IMR-90 (cell line): ENCODE results near the gene ROBO2. TPM values are rescaled to one million over a fixed set of nuclear protein-coding genes. Genes with fewer than 3 reads are reported as not detected.

Experiments used
- ATAC-seq: fragments of 200-7000 bp; cut with Tn5 transposase; 2 replicates; pipeline ENCODE4 v1.9.1; 2020; ENCODE audit warnings: low read depth, mild to moderate bottlenecking, moderate library complexity
- BruUV-seq: library from RNA; stranded (reverse); fragments of 400-500 nt; replicated peaks from 2 replicates; lab custom pipeline; 2021; lab: Mats Ljungman, UMichigan
- CTCF ChIA-PET: fragments of 300-600 bp; formaldehyde crosslinking; extraction: SDS; loops from one replicate; lab custom pipeline; 2021; ENCODE audit warnings: antibody characterized with exemption; lab: Yijun Ruan, JAX
- POLR2A ChIA-PET: fragments of 300-600 bp; sonication (Branson Sonifier 250); formaldehyde crosslinking; loops from one replicate; lab custom pipeline; 2022; ENCODE audit warnings: antibody characterized with exemption; ENCODE audit not compliant: unreplicated experiment; lab: Charles Lee
- DNase-seq: peaks from one replicate; pipeline ENCODE4 v3.0.0; 2013
- H2AFZ ChIP-seq: replicated peaks from 2 replicates; pipeline ENCODE3; 2013; ENCODE audit warnings: low read length, mild to moderate bottlenecking; ENCODE audit not compliant: poor library complexity
- H2AK5ac ChIP-seq: 2 replicates; pipeline ENCODE4 v1.6.1; 2013; ENCODE audit warnings: low read depth, low read length, inconsistent platforms
- H2AK9ac ChIP-seq: replicated peaks from 2 replicates; pipeline ENCODE3; 2013; ENCODE audit warnings: mild to moderate bottlenecking, low read depth, low read length, moderate library complexity; ENCODE audit not compliant: poor library complexity
- H2BK120ac ChIP-seq: 2 replicates; pipeline ENCODE4 v1.6.1; 2013; ENCODE audit warnings: low read depth, low read length, inconsistent platforms
- H2BK15ac ChIP-seq: 3 replicates; pipeline ENCODE4 v1.6.1; 2013; ENCODE audit warnings: low read depth, low read length, inconsistent platforms
- H2BK20ac ChIP-seq: 2 replicates; pipeline ENCODE4 v1.6.1; 2013; ENCODE audit warnings: low read depth, mild to moderate bottlenecking, inconsistent platforms, low read length, moderate library complexity
- H2BK5ac ChIP-seq: 2 replicates; pipeline ENCODE4 v1.6.1; 2013; ENCODE audit warnings: mild to moderate bottlenecking, low read depth, low read length, inconsistent platforms; ENCODE audit not compliant: poor library complexity, severe bottlenecking
- H3K14ac ChIP-seq: replicated peaks from 2 replicates; pipeline ENCODE4 v1.6.1; 2013; ENCODE audit warnings: low read depth, low read length, inconsistent platforms
- H3K18ac ChIP-seq: 2 replicates; pipeline ENCODE4 v1.6.1; 2013; ENCODE audit warnings: low read depth, low read length, control low read depth
- H3K23ac ChIP-seq: 2 replicates; pipeline ENCODE4 v1.6.1; 2013; ENCODE audit warnings: low read depth, low read length, inconsistent platforms
- H3K27ac ChIP-seq: 2 replicates; pipeline ENCODE4 v1.5.1; 2013; ENCODE audit warnings: mild to moderate bottlenecking, control low read depth, low read length; ENCODE audit not compliant: insufficient read depth
- H3K27me3 ChIP-seq: 2 replicates; pipeline ENCODE4 v1.6.1; 2013; ENCODE audit warnings: low read length; ENCODE audit not compliant: control insufficient read depth, insufficient read depth
- H3K36me3 ChIP-seq: 2 replicates; pipeline ENCODE4 v1.6.1; 2013; ENCODE audit warnings: low read length, mixed read lengths; ENCODE audit not compliant: control insufficient read depth, insufficient read depth
- H3K4ac ChIP-seq: 2 replicates; pipeline ENCODE4 v1.6.1; 2013; ENCODE audit warnings: low read depth, low read length, inconsistent platforms
- H3K4me1 ChIP-seq: 2 replicates; pipeline ENCODE4 v1.6.1; 2013; ENCODE audit warnings: low read length, mixed read lengths; ENCODE audit not compliant: control insufficient read depth, insufficient read depth
- H3K4me2 ChIP-seq: 2 replicates; pipeline ENCODE4 v1.6.1; 2013; ENCODE audit warnings: low read depth, mild to moderate bottlenecking, control low read depth, low read length, moderate library complexity
- H3K4me3 ChIP-seq: 2 replicates; pipeline ENCODE4 v1.5.1; 2013; ENCODE audit warnings: low read depth, mild to moderate bottlenecking, control low read depth, low read length, moderate library complexity; ENCODE audit not compliant: insufficient read depth
- H3K56ac ChIP-seq: 2 replicates; pipeline ENCODE4 v1.6.1; 2013; ENCODE audit warnings: low read length, inconsistent platforms; ENCODE audit not compliant: insufficient read depth; ENCODE audit errors: extremely low read depth
- H3K79me1 ChIP-seq, 2 experiments: 2 replicates each; pipeline ENCODE4 v1.6.1; 2013; ENCODE audit warnings: low read length in 2 of 2, inconsistent platforms in 1 of 2, low read depth in 1 of 2
- H3K9ac ChIP-seq: 2 replicates; pipeline ENCODE4 v1.6.1; 2013; ENCODE audit warnings: low read depth, low read length, control low read depth
- H3K9me1 ChIP-seq: 2 replicates; pipeline ENCODE4 v1.6.1; 2013; ENCODE audit warnings: low read length, inconsistent platforms; ENCODE audit not compliant: insufficient read depth
- H3K9me3 ChIP-seq: 2 replicates; pipeline ENCODE4 v1.6.1; 2013; ENCODE audit warnings: low read length; ENCODE audit not compliant: control insufficient read depth, insufficient read depth
- H4K20me1 ChIP-seq: 2 replicates; pipeline ENCODE4 v1.6.1; 2013; ENCODE audit warnings: low read length, inconsistent platforms; ENCODE audit not compliant: insufficient read depth
- H4K5ac ChIP-seq: 2 replicates; pipeline ENCODE4 v1.6.1; 2013; ENCODE audit warnings: mild to moderate bottlenecking, low read depth, low read length, control low read depth
- H4K8ac ChIP-seq, 2 experiments: 2 replicates each; pipeline ENCODE4 v1.6.1; 2013; ENCODE audit warnings: low read depth in 2 of 2, low read length in 2 of 2, control low read depth in 1 of 2, inconsistent platforms in 1 of 2
- H4K91ac ChIP-seq: 2 replicates; pipeline ENCODE4 v1.6.1; 2013; ENCODE audit warnings: low read depth, low read length, inconsistent platforms; ENCODE audit not compliant: insufficient read depth
- USF2 ChIP-seq: fragments of 150-350 bp; IDR thresholded peaks from 2 replicates; pipeline ENCODE4 v1.6.1; 2017; ENCODE audit warnings: mild to moderate bottlenecking, antibody characterized with exemption, low read length, low read depth
- WGBS, 2 experiments: methylation state at CpG; one replicate each; pipeline versions ENCODE4 v1.1.5 to v1.1.7; 2013; ENCODE audit warnings: missing lambda C conversion rate in 2 of 2; ENCODE audit not compliant: insufficient read length in 1 of 2; ENCODE audit errors: extremely low coverage in 2 of 2; 5-methylcytosine and 5-hydroxymethylcytosine counted together
- dilution Hi-C: fragments of 300-500 bp; cut with HindIII; formaldehyde crosslinking; loops from one replicate; pipeline ENCODE4 v1.14.3; 2018; ENCODE audit warnings: low sequenced_read_pairs; ENCODE audit not compliant: unreplicated experiment
- in situ Hi-C: fragments of 300-500 bp; cut with MboI; formaldehyde crosslinking; loops from 3 replicates; pipeline ENCODE4 v1.14.3; 2019; ENCODE audit warnings: low sequenced_read_pairs, inconsistent platforms, mixed read lengths
- intact Hi-C: fragments of 100-400 bp; cut with micrococcal nuclease; formaldehyde crosslinking; loops from 2 replicates; pipeline ENCODE4 v1.10.0; 2022
- polyA plus RNA-seq, 3 experiments: library from polyadenylated mRNA; depleted of rRNA; stranded (reverse); fragments of >200 nt; gene quantifications; 2 replicates each; pipeline ENCODE4 v1.2.3, GENCODE V29; 2012; ENCODE audit warnings: low replicate concordance in 1 of 3
- total RNA-seq: library from RNA; depleted of rRNA; stranded (reverse); fragments of >200 nt; gene quantifications from 2 replicates; pipeline ENCODE4 v1.2.3, GENCODE V29; 2012

ROBO2 gene
- total and polyA plus RNA-seq, 2 of the 4 experiments (the other 2 are of a cell fraction), result 9.3 to 14.5 TPM

- Histone ChIP-seq H3K27ac (no peak overlapping the region), H3K4me3 (no peak overlapping the region), H3K9ac (no peak overlapping the region), H2BK15ac (no peak overlapping the region), H3K4me2 (no peak overlapping the region), H3K36me3 (no peaks in the 10 kb centered on the region), H3K79me1 (no peaks in the 10 kb centered on the region), H2BK20ac (no peak overlapping the region), H2AFZ (no peak overlapping the region), H4K20me1 (no peaks in the 10 kb centered on the region), H3K18ac (no peak overlapping the region), H3K14ac (no peak overlapping the region), H3K4ac (no peak overlapping the region), H3K9me3 (no peaks in the 10 kb centered on the region), H4K91ac (no peak overlapping the region), H2BK120ac (no peak overlapping the region), H2AK5ac (no peak overlapping the region), H4K5ac (no peak overlapping the region), H2BK5ac (no peak overlapping the region), H2AK9ac (no peak overlapping the region), H3K4me1 (no peaks in the 10 kb centered on the region), H3K27me3 (no peaks in the 10 kb centered on the region), H4K8ac (no peak overlapping the region), H3K23ac (no peak overlapping the region), H3K9me1 (no peaks in the 10 kb centered on the region), H3K56ac (no peak overlapping the region)
- DNase-seq (no peak), ATAC-seq (no peak)
- intact Hi-C loops (no loop called here), in situ Hi-C loops (no loop called here), dilution Hi-C loops (no loop called here)
- POLR2A ChIA-PET, result no interaction called here
- CTCF ChIA-PET, result no interaction called here
- BruUV-seq, result no TSS peak
- no CpG with 5 or more reads among the region's 3 CpGs for WGBS, 2 experiments
- TF ChIP-seq USF2, result no peak
Measured at GRCh38 chr3:77222701-77223100, 182.8 kb downstream of the ROBO2 start.
